GM10266 (cell line): ENCODE results near the gene MMAB.

Experiments
- DNase-seq: peaks from one replicate; pipeline ENCODE4 v3.0.0; 2012; ENCODE audit errors: extremely low spot score
- CTCF ChIP-seq: IDR thresholded peaks from 2 replicates; pipeline ENCODE4 v1.5.1; 2012; ENCODE audit warnings: mild to moderate bottlenecking, low read depth; ENCODE audit not compliant: control insufficient read depth, insufficient read depth; ENCODE audit errors: missing control alignments

Gene MMAB

GRCh38 chr12:109577311-109577710 is 4.0 kb upstream of the MMAB start:
- TF ChIP-seq CTCF: no peak

GRCh38 chr12:109575683-109576082 is 2.4 kb upstream of the MMAB start:
- TF ChIP-seq CTCF: no peak

More at GRCh38 chr12:109577311-109577710, 4.0 kb upstream of the MMAB start:
- no peak for DNase-seq

GRCh38 chr12:109573914-109574244 is 575 bp upstream of the MMAB start:
- no peak for TF ChIP-seq CTCF
- DNase-seq: no peak

More at GRCh38 chr12:109575683-109576082, 2.4 kb upstream of the MMAB start:
- no peak for DNase-seq

- TF ChIP-seq CTCF: no peak
Measured at GRCh38 chr12:109572506-109572845, 828 bp downstream of the MMAB start.

GRCh38 chr12:109571773-109572505 is 1.4 kb downstream of the MMAB start:
- TF ChIP-seq CTCF: no peak
- DNase-seq: no peak

More at GRCh38 chr12:109572506-109572845, 828 bp downstream of the MMAB start:
- no peak for DNase-seq

GRCh38 chr12:109568486-109568885 is 4.8 kb downstream of the MMAB start:
- no peak for DNase-seq
- no peak for TF ChIP-seq CTCF

GRCh38 chr12:109567967-109568366 is 5.3 kb downstream of the MMAB start:
- no peak for TF ChIP-seq CTCF
- DNase-seq: no peak
